ENCODE data around the gene CMTR1. TPM values are rescaled to one million over a fixed set of nuclear protein-coding genes. Genes with fewer than 3 reads are reported as not detected.

The CMTR1 gene
- total RNA-seq, 4 donors from 2014 or later, result 24.5 to 34.1 (median 28.1) TPM

- no peak for TF ChIP-seq POLR2A (IDR thresholded peaks at IDR 0.05)
- no peak for TF ChIP-seq CTCF (IDR thresholded peaks at IDR 0.05)
- WGBS, 2 donors, result 83 to 88% methylated on average over 3 of the region's 3 CpGs
- intact Hi-C loops (cut with DNase I; ENCODE audit: low total_unique reads), result no loop called here
- DNase-seq (ENCODE audit: low spot score in 2 of 2), result no peak
- no peak overlapping the region for H3K4me3 ChIP-seq (ENCODE audit: low read depth, poor library complexity, severe bottlenecking)
These were observed 89.8 kb downstream of the CMTR1 start for GRCh38 chr6:37522836-37523235.

- DNase-seq (ENCODE audit: low spot score in 2 of 2), result no peak
- WGBS, 2 donors, result 70 to 82% methylated on average over 7 of the region's 7 CpGs
- intact Hi-C loops (cut with DNase I; ENCODE audit: low total_unique reads), result no loop called here
- no peak overlapping the region for H3K4me3 ChIP-seq (ENCODE audit: low read depth, poor library complexity, severe bottlenecking)
- TF ChIP-seq CTCF (IDR thresholded peaks at IDR 0.05) (no peak), POLR2A (IDR thresholded peaks at IDR 0.05) (no peak)
These were observed 90.4 kb downstream of the CMTR1 start for GRCh38 chr6:37523412-37523811.

- TF ChIP-seq POLR2A (IDR thresholded peaks at IDR 0.05) (no peak), CTCF (IDR thresholded peaks at IDR 0.05) (no peak)
- intact Hi-C loops (cut with DNase I; ENCODE audit: low total_unique reads), result no loop called here
- WGBS, 2 donors, result 72% methylated on average over 19 of the region's 19 CpGs
These were observed 91.3 kb downstream of the CMTR1 start for GRCh38 chr6:37524025-37524969.

GRCh38 chr6:37524970-37525318 is 91.9 kb downstream of the CMTR1 start:
- H3K4me3 ChIP-seq (ENCODE audit: low read depth, poor library complexity, severe bottlenecking), result no peak overlapping the region
- TF ChIP-seq POLR2A (IDR thresholded peaks at IDR 0.05) (no peak), CTCF (IDR thresholded peaks at IDR 0.05) (no peak)
- intact Hi-C loops (cut with DNase I; ENCODE audit: low total_unique reads), result no loop called here
- 79 to 91% methylated on average over 4 of the region's 4 CpGs for WGBS, 2 donors
- no peak for DNase-seq (ENCODE audit: low spot score in 2 of 2)

More at GRCh38 chr6:37524025-37524969, 91.3 kb downstream of the CMTR1 start:
- H3K4me3 ChIP-seq (ENCODE audit: low read depth, poor library complexity, severe bottlenecking), result no peak overlapping the region
- no peak for DNase-seq (ENCODE audit: low spot score in 2 of 2)

GRCh38 chr6:37525460-37526357 is 92.7 kb downstream of the CMTR1 start:
- intact Hi-C loops (cut with DNase I; ENCODE audit: low total_unique reads), result no loop called here
- TF ChIP-seq POLR2A (IDR thresholded peaks at IDR 0.05) (no peak), CTCF (IDR thresholded peaks at IDR 0.05) (no peak)
- no peak overlapping the region for H3K4me3 ChIP-seq (ENCODE audit: low read depth, poor library complexity, severe bottlenecking)
- WGBS, 2 donors, result 69 to 72% methylated on average over 12 of the region's 12 CpGs
- no peak for DNase-seq (ENCODE audit: low spot score in 2 of 2)
